HUES64 (cell line): ENCODE data around the gene MOB2.

Experiments
- H3K27ac ChIP-seq: 2 replicates; pipeline ENCODE4 v1.7.0; 2013; ENCODE audit warnings: low read depth, low read length, inconsistent platforms
- H3K27me3 ChIP-seq: 2 replicates; pipeline ENCODE4 v1.6.1; 2013; ENCODE audit warnings: mild to moderate bottlenecking, low read length; ENCODE audit not compliant: insufficient read depth
- H3K36me3 ChIP-seq: 2 replicates; pipeline ENCODE4 v1.6.1; 2013; ENCODE audit warnings: mild to moderate bottlenecking, low read length; ENCODE audit not compliant: insufficient read depth
- H3K4me1 ChIP-seq: 2 replicates; pipeline ENCODE4 v1.6.1; 2013; ENCODE audit warnings: mild to moderate bottlenecking, low read length, moderate library complexity; ENCODE audit not compliant: insufficient read depth
- H3K4me3 ChIP-seq: 2 replicates; pipeline ENCODE4 v1.5.1; 2013; ENCODE audit warnings: mild to moderate bottlenecking, low read length, moderate library complexity
- H3K9ac ChIP-seq: 2 replicates; pipeline ENCODE4 v1.6.1; 2013; ENCODE audit warnings: mild to moderate bottlenecking, low read depth, low read length
- H3K9me3 ChIP-seq: 2 replicates; pipeline ENCODE4 v1.6.1; 2013; ENCODE audit warnings: low read depth, low read length; ENCODE audit not compliant: insufficient read depth
- WGBS: fragments of 150-250, 120-280 bp; methylation state at CpG from one replicate; pipeline ENCODE4 v1.1.7; 2013; ENCODE audit warnings: missing lambda C conversion rate; 5-methylcytosine and 5-hydroxymethylcytosine counted together

MOB2 gene

DNA sequence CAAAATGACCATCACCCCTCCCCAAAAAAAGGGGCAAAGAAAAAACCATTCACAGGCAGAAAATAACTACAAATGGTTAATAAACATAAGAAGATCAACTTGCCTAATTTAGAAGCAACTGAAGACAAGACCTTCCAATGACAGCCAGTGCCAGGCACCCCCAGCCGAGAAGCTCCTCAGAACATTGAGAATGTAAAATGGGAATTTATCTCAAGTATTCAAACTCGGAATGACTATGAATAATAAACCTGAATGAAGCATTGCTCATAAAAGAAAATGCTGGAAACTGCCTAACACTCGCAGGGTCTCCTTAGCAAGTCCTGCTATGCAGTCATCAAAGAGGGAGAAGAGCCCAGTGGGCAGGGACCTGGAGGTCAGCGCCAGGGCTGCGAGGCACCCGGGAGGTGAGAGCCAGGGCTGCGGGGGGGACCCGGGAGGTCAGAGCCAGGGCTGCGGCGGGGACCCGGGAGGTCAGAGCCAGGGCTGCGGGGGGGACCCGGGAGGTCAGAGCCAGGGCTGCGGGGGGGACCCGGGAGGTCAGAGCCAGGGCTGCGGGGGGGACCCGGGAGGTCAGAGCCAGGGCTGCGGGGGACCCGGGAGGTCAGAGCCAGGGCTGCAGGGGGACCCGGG lies 23.2 kb upstream of the MOB2 start:
- Histone ChIP-seq H3K27me3 (no peaks in the 10 kb centered on the region), H3K4me1 (peaks cover 13% of the 10 kb centered on the region), H3K36me3 (no peaks in the 10 kb centered on the region), H3K9me3 (no peaks in the 10 kb centered on the region), H3K9ac (no peak overlapping the region), H3K4me3 (no peak overlapping the region), H3K27ac (no peak overlapping the region)
- WGBS: 94% methylated on average over 10 of the region's 20 CpGs

DNA sequence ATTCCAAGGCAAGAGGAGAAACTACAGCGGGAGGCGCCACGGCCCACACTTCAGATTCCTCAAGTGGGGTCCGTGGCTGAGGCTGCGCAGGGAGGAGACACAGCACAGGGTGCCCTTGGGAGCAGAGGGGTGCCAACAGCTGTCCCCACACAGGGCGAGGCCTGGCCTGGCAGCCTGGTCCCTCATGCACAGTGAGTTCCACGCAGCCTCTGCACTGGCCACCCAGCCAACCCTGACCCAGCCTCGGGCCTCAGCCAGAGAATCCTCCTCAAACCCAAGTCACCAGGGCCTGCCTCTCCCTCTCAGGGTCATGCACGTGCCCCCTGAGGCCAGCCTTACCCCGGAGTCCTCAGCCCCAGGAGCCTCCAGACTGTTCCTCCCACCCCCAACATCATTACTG lies 22.4 kb upstream of the MOB2 start:
- H3K4me3 ChIP-seq: no peak overlapping the region
- H3K27me3 ChIP-seq: no peaks in the 10 kb centered on the region
- no peaks in the 10 kb centered on the region for H3K9me3 ChIP-seq
- peaks cover 13% of the 10 kb centered on the region for H3K4me1 ChIP-seq
- WGBS: 78% methylated on average over 10 of the region's 10 CpGs
- H3K36me3 ChIP-seq: no peaks in the 10 kb centered on the region
- peak overlapping the region; percentile 5; the same call in 1 of the 2 replicates for H3K9ac ChIP-seq
- no peak overlapping the region for H3K27ac ChIP-seq

DNA sequence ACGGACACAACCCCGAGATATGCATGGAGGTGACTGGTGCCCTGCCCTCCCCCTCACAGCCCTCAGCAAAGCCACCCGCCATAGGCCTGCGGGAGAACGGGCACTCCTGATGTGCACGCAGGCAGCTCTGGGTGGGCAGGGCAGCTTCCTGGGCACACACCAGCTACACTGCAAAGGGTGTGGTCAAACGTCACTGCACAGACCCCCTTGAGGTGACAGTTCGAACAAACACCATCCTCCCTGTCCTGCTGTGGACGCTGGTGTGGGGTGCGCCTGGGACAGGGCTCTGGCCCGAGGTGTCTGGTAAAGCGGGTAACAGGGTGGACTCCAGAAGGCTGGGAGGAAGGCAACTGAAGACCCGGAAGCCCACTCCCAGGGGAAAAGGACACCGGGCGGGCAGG lies 21.9 kb upstream of the MOB2 start:
- Histone ChIP-seq H3K36me3 (no peaks in the 10 kb centered on the region), H3K4me1 (peaks cover 13% of the 10 kb centered on the region), H3K27ac (no peak overlapping the region), H3K9ac (no peak overlapping the region), H3K27me3 (no peaks in the 10 kb centered on the region), H3K9me3 (no peaks in the 10 kb centered on the region), H3K4me3 (no peak overlapping the region)
- 83% methylated on average over 14 of the region's 15 CpGs for WGBS

DNA sequence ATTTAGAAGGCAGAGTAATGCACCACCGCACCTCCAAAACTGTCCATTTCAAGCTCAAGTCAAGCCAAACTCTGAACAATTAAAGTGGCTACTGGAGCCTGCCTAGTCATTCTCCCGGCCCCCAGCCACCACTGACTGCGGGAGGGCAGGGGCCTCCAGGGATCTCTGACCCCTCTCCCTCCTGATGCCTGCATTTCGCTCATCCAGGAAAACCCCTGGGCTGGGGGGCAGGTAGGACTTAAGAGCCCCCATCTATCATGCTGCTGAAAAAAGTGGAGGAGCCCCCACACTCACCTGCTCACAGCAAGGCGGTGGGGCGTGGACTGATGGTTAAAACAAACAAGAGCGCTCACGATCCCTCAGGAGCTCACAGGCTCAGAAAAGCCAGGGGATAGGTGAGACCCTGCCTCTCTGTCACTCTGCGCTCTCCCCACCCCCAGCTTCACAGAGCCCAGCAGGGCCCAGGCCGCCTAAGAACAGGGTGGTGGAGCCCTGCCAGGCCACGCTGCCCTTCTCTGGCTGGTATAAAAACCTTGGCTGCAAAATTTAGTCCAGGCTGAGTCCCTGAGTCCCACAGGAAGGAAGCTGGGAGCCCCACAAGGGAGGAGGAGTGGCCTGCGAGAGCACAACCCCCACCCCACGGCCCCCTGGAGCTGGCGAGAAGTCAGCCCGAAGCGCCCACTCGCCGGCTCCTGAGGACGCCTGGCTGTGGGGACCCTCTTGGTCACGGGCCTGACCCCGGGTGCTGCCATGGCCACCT lies 21.0 kb upstream of the MOB2 start:
- H3K27ac ChIP-seq: no peak overlapping the region
- 77% methylated on average over 21 of the region's 21 CpGs for WGBS
- H3K4me3 ChIP-seq: no peak overlapping the region

DNA sequence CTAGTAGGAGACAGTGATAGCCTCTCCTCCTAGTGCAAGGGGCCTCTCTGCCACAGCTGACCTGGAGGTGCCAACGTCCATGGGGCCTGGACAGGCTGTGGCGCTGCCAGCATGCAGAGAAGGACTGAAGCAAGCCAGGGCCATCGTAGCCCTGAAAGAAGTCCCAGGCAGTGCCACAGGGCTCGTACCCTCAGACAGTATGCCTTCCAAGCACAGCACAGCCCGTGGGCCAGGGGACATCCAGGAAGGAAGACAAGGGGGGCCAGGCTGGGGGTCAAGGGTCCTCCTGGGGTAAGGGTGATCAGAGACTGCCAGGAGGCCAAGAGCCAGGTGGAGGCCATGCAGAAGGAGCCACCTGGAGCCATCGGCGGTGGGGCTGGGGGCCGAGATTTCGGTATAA lies 20.4 kb upstream of the MOB2 start:
- WGBS: 93% methylated on average over 9 of the region's 9 CpGs

More for the DNA sequence above, 21.0 kb upstream of the MOB2 start:
- Histone ChIP-seq H3K9ac (peak overlapping the region; percentile 1; the same call in 1 of the 2 replicates), H3K27me3 (no peaks in the 10 kb centered on the region), H3K4me1 (peaks cover 7% of the 10 kb centered on the region; the same call in 1 of the 2 replicates), H3K9me3 (no peaks in the 10 kb centered on the region), H3K36me3 (no peaks in the 10 kb centered on the region)

DNA sequence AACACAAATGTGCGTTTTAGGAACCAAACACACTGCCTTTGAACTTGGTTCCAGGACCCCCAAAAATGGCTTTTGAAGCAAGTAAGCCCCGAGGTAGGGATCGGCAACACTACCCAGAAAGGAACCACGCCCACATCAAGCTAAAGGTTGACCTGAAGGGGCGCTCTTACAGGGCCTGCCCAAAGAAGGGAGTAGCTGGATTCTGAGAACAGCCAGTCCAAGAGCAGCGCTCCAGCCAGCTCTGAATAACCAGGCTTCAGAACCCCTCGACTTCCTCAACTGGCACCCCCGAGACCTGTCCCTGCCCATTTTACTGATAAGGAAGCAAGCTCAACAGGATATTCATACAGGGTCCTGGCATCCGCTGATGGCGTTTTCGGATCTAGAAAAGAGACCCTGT lies 18.9 kb upstream of the MOB2 start:
- Histone ChIP-seq H3K27me3 (no peaks in the 10 kb centered on the region), H3K9ac (no peak overlapping the region), H3K36me3 (no peaks in the 10 kb centered on the region), H3K27ac (no peak overlapping the region), H3K9me3 (no peaks in the 10 kb centered on the region), H3K4me3 (no peak overlapping the region), H3K4me1 (peaks cover 7% of the 10 kb centered on the region; the same call in 1 of the 2 replicates)
- WGBS: 86% methylated on average over 11 of the region's 11 CpGs

More for the DNA sequence above, 20.4 kb upstream of the MOB2 start:
- Histone ChIP-seq H3K9me3 (no peaks in the 10 kb centered on the region), H3K27ac (no peak overlapping the region), H3K4me1 (peaks cover 7% of the 10 kb centered on the region; the same call in 1 of the 2 replicates), H3K4me3 (no peak overlapping the region), H3K27me3 (no peaks in the 10 kb centered on the region), H3K36me3 (no peaks in the 10 kb centered on the region), H3K9ac (no peak overlapping the region)

DNA sequence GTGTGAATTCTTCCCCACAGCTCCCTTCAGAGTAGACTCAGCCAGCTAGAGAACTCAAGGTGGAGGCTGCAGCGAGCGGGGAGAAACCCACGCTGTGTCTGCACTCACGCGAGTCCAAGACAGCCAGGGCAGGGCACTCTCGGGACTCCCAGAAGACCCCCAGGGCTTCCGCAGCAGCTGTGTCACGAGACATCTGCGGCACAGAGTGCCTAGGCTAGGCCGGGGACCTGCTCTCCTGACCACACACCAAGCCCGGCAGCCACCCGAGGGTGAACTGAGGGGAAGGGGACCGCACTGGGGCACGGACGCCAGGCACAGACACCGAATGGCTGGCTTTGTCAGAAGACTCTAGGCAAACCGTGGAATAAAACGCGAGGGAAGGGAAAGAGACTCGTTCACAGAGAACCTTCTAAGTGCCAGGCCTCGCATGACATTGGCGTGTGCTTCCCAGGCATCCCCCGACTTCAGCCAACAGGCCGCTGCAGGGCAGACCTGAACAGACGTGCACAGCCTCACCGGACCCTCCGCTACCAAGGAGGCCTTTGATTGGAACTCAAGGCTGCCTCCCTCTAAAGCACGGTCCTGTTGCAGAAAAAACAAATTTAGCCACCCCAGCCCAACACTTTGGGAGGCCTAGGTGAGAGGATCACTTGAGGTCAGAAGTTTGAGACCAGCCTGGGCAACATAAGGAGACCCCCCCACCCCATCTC lies 18.2 kb upstream of the MOB2 start:
- 94% methylated on average over 28 of the region's 28 CpGs for WGBS
- H3K9me3 ChIP-seq: no peaks in the 10 kb centered on the region
- no peak overlapping the region for H3K4me3 ChIP-seq
- peaks cover 7% of the 10 kb centered on the region; the same call in 1 of the 2 replicates for H3K4me1 ChIP-seq
- no peaks in the 10 kb centered on the region for H3K36me3 ChIP-seq
- H3K27ac ChIP-seq: no peak overlapping the region
- H3K9ac ChIP-seq: no peak overlapping the region; the same call in 1 of the 2 replicates
- H3K27me3 ChIP-seq: no peaks in the 10 kb centered on the region

DNA sequence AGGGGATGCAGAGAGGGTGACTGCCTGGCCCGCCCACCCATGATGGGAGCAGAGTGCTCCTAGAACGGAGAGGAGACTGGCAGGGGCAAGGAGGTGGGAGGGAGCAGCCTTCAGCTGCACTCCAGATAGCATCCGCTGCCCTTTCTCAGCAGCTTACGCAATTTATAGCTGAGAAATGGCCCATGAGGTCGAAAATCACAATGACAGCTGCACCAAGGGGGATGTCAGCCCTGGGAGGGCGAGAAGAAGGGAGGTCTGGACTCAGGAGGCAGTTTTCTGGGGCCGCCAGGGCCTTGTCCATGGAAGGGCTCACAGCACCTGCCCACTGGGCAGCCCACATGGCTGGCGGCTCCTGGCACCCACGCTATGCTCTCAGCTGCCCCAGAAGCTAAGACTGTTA lies 17.6 kb upstream of the MOB2 start:
- Histone ChIP-seq H3K4me1 (peaks cover 7% of the 10 kb centered on the region; the same call in 1 of the 2 replicates), H3K27ac (no peak overlapping the region)

DNA sequence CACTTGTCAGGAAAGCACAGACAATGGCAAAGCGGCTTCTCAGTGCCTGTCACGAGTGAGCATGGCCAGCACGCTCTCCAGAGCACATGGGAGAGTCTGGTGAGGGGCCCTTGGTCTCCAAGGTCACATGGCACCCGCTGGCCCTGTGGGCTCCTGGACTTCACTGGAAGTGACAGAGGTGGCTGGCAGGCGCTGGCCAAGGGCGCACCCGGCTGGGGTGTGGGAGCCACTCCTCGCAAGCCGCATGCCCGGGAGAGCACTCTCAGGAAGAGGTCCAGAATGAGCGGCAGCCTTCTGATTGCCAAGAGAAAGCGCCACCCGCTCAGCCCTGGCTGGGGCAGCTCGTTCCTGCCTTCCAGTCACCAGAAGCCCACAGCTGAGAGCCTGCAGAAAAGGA lies 17.1 kb upstream of the MOB2 start:
- H3K36me3 ChIP-seq: no peaks in the 10 kb centered on the region
- H3K9ac ChIP-seq: no peak overlapping the region
- no peak overlapping the region for H3K27ac ChIP-seq
- 93% methylated on average over 14 of the region's 14 CpGs for WGBS
- H3K4me1 ChIP-seq: peaks cover 7% of the 10 kb centered on the region; the same call in 1 of the 2 replicates
- H3K27me3 ChIP-seq: no peaks in the 10 kb centered on the region
- H3K9me3 ChIP-seq: no peaks in the 10 kb centered on the region
- no peak overlapping the region for H3K4me3 ChIP-seq

More for the DNA sequence above, 17.6 kb upstream of the MOB2 start:
- no peak overlapping the region for H3K9ac ChIP-seq
- no peaks in the 10 kb centered on the region for H3K9me3 ChIP-seq
- WGBS: 85% methylated on average over 9 of the region's 9 CpGs
- no peak overlapping the region for H3K4me3 ChIP-seq
- H3K27me3 ChIP-seq: no peaks in the 10 kb centered on the region
- H3K36me3 ChIP-seq: no peaks in the 10 kb centered on the region

DNA sequence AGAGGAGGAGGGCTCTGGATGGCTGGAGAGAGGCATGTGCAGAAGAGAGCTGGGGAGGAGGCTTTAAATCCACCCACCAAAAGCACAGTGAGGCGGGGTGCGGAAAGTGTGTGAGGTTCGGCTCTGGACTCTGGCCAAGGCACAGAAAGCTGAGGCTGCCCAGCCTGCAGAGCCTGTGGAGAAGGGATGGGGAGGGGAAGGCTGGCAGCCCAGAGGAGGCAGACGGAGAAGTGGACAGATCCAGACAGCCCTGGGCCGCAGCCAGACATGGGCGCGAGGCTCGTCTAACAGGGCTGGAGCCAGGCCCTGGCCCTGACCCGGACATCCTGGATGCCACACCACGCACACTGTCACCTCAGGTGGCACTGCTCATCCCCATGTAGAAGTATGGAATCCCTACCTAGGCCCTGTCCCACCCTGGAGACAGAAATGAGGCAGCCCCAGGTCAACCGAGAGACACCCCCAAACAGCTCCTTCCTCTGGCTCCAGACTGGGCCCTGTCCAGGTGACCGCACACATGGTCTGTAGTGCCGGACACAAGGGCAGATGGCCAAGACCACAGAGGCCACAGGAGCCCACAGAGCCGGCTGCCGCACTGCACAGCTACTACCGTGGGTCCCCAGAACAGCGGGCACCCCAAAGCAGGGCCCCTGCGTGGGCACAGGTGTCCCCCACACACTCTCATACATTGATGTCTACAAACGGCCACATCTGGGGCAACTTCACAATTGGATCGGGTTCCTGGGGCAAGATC lies 16.6 kb upstream of the MOB2 start:
- H3K27me3 ChIP-seq: no peaks in the 10 kb centered on the region
- no peaks in the 10 kb centered on the region for H3K9me3 ChIP-seq
- 89% methylated on average over 20 of the region's 20 CpGs for WGBS
- H3K9ac ChIP-seq: no peak overlapping the region
- peaks cover 7% of the 10 kb centered on the region; the same call in 1 of the 2 replicates for H3K4me1 ChIP-seq
- H3K36me3 ChIP-seq: no peaks in the 10 kb centered on the region
- no peak overlapping the region for H3K27ac ChIP-seq
- no peak overlapping the region for H3K4me3 ChIP-seq
